ENCODE measurements around the gene ZDBF2.

DNA sequence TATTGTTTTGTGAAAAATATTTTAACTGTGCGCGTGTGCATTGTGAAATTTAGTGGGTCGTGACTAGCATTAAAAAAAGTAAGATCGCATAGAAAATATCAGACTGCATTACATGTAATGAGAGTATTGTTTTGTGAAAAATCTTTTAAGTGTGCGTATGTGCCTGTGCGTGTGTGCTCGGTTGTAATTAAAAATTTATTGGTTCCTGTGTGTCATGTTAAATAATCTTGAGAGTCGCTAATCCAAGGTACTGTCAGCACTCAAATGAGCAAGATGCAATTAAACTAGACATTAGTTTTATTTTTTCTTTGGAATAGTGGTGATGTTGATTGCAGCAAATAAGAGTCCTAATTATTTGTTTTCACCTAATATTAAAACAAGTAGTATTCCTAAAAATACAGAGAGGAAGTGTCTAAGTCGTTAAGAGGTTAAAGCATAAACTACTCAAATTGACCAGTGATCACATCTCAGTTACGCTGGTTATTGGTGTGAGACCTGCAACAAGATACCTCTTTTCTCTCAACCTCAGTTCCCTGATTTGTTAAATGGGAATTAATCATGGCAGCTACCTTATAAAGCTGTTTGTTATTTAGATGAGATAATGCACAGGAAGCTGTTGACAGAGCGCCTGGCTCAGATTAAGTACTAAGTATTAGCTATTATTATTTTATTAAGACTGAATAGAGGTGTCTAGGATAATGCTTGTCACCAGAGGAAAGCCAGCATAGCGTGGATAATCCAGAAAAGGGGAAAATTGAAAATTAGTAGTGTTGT, 1.9 kb downstream of the ZDBF2 start:
- no peak for TF ChIP-seq POLR2A (IDR thresholded peaks at IDR 0.05)
- TF ChIP-seq, protein P1, sequence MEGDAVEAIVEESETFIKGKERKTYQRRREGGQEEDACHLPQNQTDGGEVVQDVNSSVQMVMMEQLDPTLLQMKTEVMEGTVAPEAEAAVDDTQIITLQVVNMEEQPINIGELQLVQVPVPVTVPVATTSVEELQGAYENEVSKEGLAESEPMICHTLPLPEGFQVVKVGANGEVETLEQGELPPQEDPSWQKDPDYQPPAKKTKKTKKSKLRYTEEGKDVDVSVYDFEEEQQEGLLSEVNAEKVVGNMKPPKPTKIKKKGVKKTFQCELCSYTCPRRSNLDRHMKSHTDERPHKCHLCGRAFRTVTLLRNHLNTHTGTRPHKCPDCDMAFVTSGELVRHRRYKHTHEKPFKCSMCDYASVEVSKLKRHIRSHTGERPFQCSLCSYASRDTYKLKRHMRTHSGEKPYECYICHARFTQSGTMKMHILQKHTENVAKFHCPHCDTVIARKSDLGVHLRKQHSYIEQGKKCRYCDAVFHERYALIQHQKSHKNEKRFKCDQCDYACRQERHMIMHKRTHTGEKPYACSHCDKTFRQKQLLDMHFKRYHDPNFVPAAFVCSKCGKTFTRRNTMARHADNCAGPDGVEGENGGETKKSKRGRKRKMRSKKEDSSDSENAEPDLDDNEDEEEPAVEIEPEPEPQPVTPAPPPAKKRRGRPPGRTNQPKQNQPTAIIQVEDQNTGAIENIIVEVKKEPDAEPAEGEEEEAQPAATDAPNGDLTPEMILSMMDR (IDR thresholded peaks at IDR 0.05), result no peak
